ENCODE measurements around the gene MYZAP. TPM values are rescaled to one million over a fixed set of nuclear protein-coding genes. Genes with fewer than 3 reads are reported as not detected.

MYZAP gene
- total and polyA plus RNA-seq, 2 of the 13 experiments (the other 11 are each of a cell fraction or from before 2014, with no cell fraction given), result not detected

DNA sequence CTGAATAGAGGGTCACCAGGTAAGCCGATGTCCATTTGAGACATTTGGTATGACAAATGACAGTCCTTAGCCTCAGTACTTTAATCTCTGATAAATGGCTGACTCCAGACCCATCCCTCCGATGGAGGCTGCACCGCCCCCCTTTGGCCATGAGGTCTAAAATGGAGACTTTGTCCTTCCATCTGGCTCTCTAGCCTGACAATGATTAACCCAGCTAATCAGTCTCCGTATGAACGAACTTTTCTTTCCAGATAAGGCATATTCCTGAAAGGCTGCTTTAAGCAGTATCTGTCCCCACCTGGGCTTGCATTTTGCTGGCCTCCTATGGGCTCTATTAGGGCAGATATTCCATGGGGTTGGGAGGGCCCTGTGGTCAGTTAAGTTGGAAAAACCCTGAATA lies 10.8 kb upstream of the MYZAP start (continued):
- no peak for TF ChIP-seq KLF9 (CRISPR knock-in tag; IDR thresholded peaks at IDR 0.05; ENCODE audit: low read depth)
- peak; percentile 59 for TF ChIP-seq HNRNPLL (IDR thresholded peaks at IDR 0.05; ENCODE audit: low read depth, low read length, poor library complexity, severe bottlenecking)
- no peak for TF ChIP-seq ZNF746 (CRISPR knock-in tag; IDR thresholded peaks at IDR 0.05)
- TF ChIP-seq NCOA1 (CRISPR knock-in tag; IDR thresholded peaks at IDR 0.05), result no peak
- TF ChIP-seq, protein P1, sequence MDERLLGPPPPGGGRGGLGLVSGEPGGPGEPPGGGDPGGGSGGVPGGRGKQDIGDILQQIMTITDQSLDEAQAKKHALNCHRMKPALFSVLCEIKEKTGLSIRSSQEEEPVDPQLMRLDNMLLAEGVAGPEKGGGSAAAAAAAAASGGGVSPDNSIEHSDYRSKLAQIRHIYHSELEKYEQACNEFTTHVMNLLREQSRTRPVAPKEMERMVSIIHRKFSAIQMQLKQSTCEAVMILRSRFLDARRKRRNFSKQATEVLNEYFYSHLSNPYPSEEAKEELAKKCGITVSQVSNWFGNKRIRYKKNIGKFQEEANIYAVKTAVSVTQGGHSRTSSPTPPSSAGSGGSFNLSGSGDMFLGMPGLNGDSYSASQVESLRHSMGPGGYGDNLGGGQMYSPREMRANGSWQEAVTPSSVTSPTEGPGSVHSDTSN (CRISPR knock-in tag; IDR thresholded peaks at IDR 0.05), result no peak
- peak; percentile 76 for TF ChIP-seq ZNF644 (CRISPR knock-in tag; IDR thresholded peaks at IDR 0.05; ENCODE audit: low read depth)
- TF ChIP-seq ETV5 (CRISPR knock-in tag; IDR thresholded peaks at IDR 0.05; ENCODE audit: borderline replicate concordance), result no peak
- TF ChIP-seq, protein P2, sequence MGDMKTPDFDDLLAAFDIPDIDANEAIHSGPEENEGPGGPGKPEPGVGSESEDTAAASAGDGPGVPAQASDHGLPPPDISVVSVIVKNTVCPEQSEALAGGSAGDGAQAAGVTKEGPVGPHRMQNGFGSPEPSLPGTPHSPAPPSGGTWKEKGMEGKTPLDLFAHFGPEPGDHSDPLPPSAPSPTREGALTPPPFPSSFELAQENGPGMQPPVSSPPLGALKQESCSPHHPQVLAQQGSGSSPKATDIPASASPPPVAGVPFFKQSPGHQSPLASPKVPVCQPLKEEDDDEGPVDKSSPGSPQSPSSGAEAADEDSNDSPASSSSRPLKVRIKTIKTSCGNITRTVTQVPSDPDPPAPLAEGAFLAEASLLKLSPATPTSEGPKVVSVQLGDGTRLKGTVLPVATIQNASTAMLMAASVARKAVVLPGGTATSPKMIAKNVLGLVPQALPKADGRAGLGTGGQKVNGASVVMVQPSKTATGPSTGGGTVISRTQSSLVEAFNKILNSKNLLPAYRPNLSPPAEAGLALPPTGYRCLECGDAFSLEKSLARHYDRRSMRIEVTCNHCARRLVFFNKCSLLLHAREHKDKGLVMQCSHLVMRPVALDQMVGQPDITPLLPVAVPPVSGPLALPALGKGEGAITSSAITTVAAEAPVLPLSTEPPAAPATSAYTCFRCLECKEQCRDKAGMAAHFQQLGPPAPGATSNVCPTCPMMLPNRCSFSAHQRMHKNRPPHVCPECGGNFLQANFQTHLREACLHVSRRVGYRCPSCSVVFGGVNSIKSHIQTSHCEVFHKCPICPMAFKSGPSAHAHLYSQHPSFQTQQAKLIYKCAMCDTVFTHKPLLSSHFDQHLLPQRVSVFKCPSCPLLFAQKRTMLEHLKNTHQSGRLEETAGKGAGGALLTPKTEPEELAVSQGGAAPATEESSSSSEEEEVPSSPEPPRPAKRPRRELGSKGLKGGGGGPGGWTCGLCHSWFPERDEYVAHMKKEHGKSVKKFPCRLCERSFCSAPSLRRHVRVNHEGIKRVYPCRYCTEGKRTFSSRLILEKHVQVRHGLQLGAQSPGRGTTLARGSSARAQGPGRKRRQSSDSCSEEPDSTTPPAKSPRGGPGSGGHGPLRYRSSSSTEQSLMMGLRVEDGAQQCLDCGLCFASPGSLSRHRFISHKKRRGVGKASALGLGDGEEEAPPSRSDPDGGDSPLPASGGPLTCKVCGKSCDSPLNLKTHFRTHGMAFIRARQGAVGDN (CRISPR knock-in tag; IDR thresholded peaks at IDR 0.05), result no peak
- TF ChIP-seq, protein P3, sequence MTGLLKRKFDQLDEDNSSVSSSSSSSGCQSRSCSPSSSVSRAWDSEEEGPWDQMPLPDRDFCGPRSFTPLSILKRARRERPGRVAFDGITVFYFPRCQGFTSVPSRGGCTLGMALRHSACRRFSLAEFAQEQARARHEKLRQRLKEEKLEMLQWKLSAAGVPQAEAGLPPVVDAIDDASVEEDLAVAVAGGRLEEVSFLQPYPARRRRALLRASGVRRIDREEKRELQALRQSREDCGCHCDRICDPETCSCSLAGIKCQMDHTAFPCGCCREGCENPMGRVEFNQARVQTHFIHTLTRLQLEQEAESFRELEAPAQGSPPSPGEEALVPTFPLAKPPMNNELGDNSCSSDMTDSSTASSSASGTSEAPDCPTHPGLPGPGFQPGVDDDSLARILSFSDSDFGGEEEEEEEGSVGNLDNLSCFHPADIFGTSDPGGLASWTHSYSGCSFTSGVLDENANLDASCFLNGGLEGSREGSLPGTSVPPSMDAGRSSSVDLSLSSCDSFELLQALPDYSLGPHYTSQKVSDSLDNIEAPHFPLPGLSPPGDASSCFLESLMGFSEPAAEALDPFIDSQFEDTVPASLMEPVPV (CRISPR knock-in tag; IDR thresholded peaks at IDR 0.05), result no peak
- TF ChIP-seq RBM39 (IDR thresholded peaks at IDR 0.05; ENCODE audit: low read depth, low read length, poor library complexity, severe bottlenecking), result no peak
- TF ChIP-seq, protein P4, sequence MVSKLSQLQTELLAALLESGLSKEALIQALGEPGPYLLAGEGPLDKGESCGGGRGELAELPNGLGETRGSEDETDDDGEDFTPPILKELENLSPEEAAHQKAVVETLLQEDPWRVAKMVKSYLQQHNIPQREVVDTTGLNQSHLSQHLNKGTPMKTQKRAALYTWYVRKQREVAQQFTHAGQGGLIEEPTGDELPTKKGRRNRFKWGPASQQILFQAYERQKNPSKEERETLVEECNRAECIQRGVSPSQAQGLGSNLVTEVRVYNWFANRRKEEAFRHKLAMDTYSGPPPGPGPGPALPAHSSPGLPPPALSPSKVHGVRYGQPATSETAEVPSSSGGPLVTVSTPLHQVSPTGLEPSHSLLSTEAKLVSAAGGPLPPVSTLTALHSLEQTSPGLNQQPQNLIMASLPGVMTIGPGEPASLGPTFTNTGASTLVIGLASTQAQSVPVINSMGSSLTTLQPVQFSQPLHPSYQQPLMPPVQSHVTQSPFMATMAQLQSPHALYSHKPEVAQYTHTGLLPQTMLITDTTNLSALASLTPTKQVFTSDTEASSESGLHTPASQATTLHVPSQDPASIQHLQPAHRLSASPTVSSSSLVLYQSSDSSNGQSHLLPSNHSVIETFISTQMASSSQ (IDR thresholded peaks at IDR 0.05; ENCODE audit: low read depth), result peak; percentile 77
- TF ChIP-seq, protein P4 (CRISPR knock-in tag; IDR thresholded peaks at IDR 0.05; ENCODE audit: borderline replicate concordance), result peak; percentile 93
- TF ChIP-seq ZFP62 (CRISPR knock-in tag; IDR thresholded peaks at IDR 0.05), result no peak
- TF ChIP-seq, protein P5, sequence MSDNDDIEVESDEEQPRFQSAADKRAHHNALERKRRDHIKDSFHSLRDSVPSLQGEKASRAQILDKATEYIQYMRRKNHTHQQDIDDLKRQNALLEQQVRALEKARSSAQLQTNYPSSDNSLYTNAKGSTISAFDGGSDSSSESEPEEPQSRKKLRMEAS (IDR thresholded peaks at IDR 0.05), result no peak
- TF ChIP-seq FOXA3 (CRISPR knock-in tag; IDR thresholded peaks at IDR 0.05), result no peak
- no peak for TF ChIP-seq TMF1 (CRISPR knock-in tag; IDR thresholded peaks at IDR 0.05; ENCODE audit: low read depth)
- TF ChIP-seq, protein P6, sequence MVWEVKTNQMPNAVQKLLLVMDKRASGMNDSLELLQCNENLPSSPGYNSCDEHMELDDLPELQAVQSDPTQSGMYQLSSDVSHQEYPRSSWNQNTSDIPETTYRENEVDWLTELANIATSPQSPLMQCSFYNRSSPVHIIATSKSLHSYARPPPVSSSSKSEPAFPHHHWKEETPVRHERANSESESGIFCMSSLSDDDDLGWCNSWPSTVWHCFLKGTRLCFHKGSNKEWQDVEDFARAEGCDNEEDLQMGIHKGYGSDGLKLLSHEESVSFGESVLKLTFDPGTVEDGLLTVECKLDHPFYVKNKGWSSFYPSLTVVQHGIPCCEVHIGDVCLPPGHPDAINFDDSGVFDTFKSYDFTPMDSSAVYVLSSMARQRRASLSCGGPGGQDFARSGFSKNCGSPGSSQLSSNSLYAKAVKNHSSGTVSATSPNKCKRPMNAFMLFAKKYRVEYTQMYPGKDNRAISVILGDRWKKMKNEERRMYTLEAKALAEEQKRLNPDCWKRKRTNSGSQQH (CRISPR knock-in tag; IDR thresholded peaks at IDR 0.05; ENCODE audit: low read depth), result no peak
- no peak for TF ChIP-seq NR2F2 (IDR thresholded peaks at IDR 0.05; ENCODE audit: borderline replicate concordance, low read depth)
